B cell (primary cell): ENCODE results near the gene USP34. TPM values are rescaled to one million over a fixed set of nuclear protein-coding genes. Genes with fewer than 3 reads are reported as not detected.

Experiments
- ATAC-seq: fragments of 200-7000 bp; cut with Tn5 transposase; one replicate; pipeline ENCODE4 v1.10.0; 2021; ENCODE audit warnings: low read depth, mild to moderate bottlenecking, moderate number of reproducible peaks, moderate library complexity
- CTCF ChIA-PET: fragments of 350-600 bp; sonication (Branson Sonifier 250); formaldehyde crosslinking; loops from one replicate; lab custom pipeline; 2021; ENCODE audit warnings: antibody characterized with exemption, inconsistent platforms; lab: Charles Lee
- POLR2A ChIA-PET: fragments of 350-600 bp; sonication (Branson Sonifier 250); formaldehyde crosslinking; loops from one replicate; lab custom pipeline; 2021; ENCODE audit warnings: antibody characterized with exemption; lab: Charles Lee
- DNase-seq: peaks from one replicate; pipeline ENCODE4 v3.0.0; 2013
- H2AFZ ChIP-seq: 2 replicates; pipeline ENCODE4 v1.6.1; 2012; ENCODE audit warnings: mild to moderate bottlenecking, low read depth, low read length; ENCODE audit not compliant: insufficient read depth, poor library complexity, severe bottlenecking
- H3K27ac ChIP-seq, 2 donors: 1 replicate in 1 of 2; 2 replicates in 1 of 2; pipeline ENCODE4 v1.5.1; 2012 to 2013; ENCODE audit warnings: low read length in 2 of 2, mild to moderate bottlenecking in 2 of 2, moderate library complexity in 1 of 2
- H3K27me3 ChIP-seq, 4 experiments: fragments of 200-600 bp in 1 of 4; sonication (generic) in 1 of 4; replicated peaks in 1 of 4; 1 replicate in 2 of 4; 2 replicates in 2 of 4; pipeline versions ENCODE4 v1.6.1 to v1.7.0; 2013 to 2016; ENCODE audit warnings: low read length in 3 of 4, mild to moderate bottlenecking in 2 of 4, mixed read lengths in 1 of 4, moderate library complexity in 1 of 4; ENCODE audit not compliant: insufficient read depth in 4 of 4, control insufficient read depth in 3 of 4; ENCODE audit errors: control extremely low read depth in 1 of 4
- H3K36me3 ChIP-seq, 2 experiments: replicated peaks in 1 of 2; 1 replicate in 1 of 2; 2 replicates in 1 of 2; pipeline versions ENCODE4 v1.6.1 to v1.7.1; 2013; ENCODE audit warnings: low read length in 1 of 2; ENCODE audit not compliant: insufficient read depth in 2 of 2, control insufficient read depth in 1 of 2; ENCODE audit errors: control extremely low read depth in 1 of 2, extremely low read depth in 1 of 2
- H3K4me1 ChIP-seq, 2 donors: fragments of 200-600 bp in 1 of 2; sonication (generic) in 1 of 2; 1 replicate in 1 of 2; 2 replicates in 1 of 2; pipeline versions ENCODE4 v1.5.1 to v1.6.1; 2013 to 2017; ENCODE audit warnings: low read length in 2 of 2; ENCODE audit not compliant: control insufficient read depth in 2 of 2, insufficient read depth in 2 of 2
- H3K4me2 ChIP-seq: replicated peaks from 2 replicates; pipeline ENCODE3; 2012; ENCODE audit warnings: mild to moderate bottlenecking, low read depth, low read length; ENCODE audit not compliant: poor library complexity, severe bottlenecking
- H3K4me3 ChIP-seq, 5 experiments: fragments of 200-600 bp in 1 of 5; sonication (generic) in 1 of 5; 1 replicate in 3 of 5; 2 replicates in 2 of 5; pipeline versions ENCODE4 v1.5.1 to v1.7.0; 2011 to 2016; ENCODE audit warnings: low read length in 4 of 5, mild to moderate bottlenecking in 4 of 5, low read depth in 2 of 5, control low read depth in 1 of 5, moderate library complexity in 1 of 5; ENCODE audit not compliant: insufficient read depth in 1 of 5; ENCODE audit errors: control extremely low read depth in 1 of 5, extremely low read depth in 1 of 5
- H3K79me2 ChIP-seq: fragments of 200-600 bp; sonication (generic); one replicate; pipeline ENCODE4 v1.6.0; 2016; ENCODE audit warnings: low read length; ENCODE audit not compliant: control insufficient read depth, insufficient read depth
- H3K9ac ChIP-seq: fragments of 200-600 bp; sonication (generic); 2 replicates; pipeline ENCODE4 v1.6.1; 2017; ENCODE audit warnings: mild to moderate bottlenecking, low read length, moderate library complexity
- H3K9me3 ChIP-seq, 3 donors: one replicate each; pipeline versions ENCODE4 v1.6.1 to v1.7.1; 2013; ENCODE audit warnings: low read length in 2 of 3; ENCODE audit not compliant: control insufficient read depth in 2 of 3, insufficient read depth in 1 of 3; ENCODE audit errors: control extremely low read depth in 1 of 3
- H4K20me1 ChIP-seq: 2 replicates; pipeline ENCODE4 v1.6.0; 2012; ENCODE audit warnings: mild to moderate bottlenecking, low read length; ENCODE audit not compliant: insufficient read depth, control insufficient read depth, poor library complexity, severe bottlenecking
- H3K27ac Mint-ChIP-seq: one replicate; pipeline ENCODE4 v1.8.0; 2021; ENCODE audit warnings: mixed read lengths
- H3K27me3 Mint-ChIP-seq: one replicate; pipeline ENCODE4 v1.8.0; 2021; ENCODE audit warnings: mixed read lengths
- H3K4me1 Mint-ChIP-seq: one replicate; pipeline ENCODE4 v1.8.0; 2021; ENCODE audit warnings: mixed read lengths
- H3K4me3 Mint-ChIP-seq: one replicate; pipeline ENCODE4 v1.8.0; 2021; ENCODE audit warnings: mixed read lengths
- H3K9me3 Mint-ChIP-seq: one replicate; pipeline ENCODE4 v1.8.0; 2022; ENCODE audit warnings: mixed read lengths; ENCODE audit not compliant: insufficient read depth
- CTCF ChIP-seq: fragments of 200-600 bp; IDR thresholded peaks from one replicate; pipeline ENCODE4 v1.8.0; 2022; ENCODE audit warnings: antibody characterized with exemption, mild to moderate bottlenecking
- EZH2 ChIP-seq: IDR thresholded peaks from 2 replicates; pipeline ENCODE4 v1.6.1; 2012; ENCODE audit warnings: borderline replicate concordance, low read depth, mild to moderate bottlenecking, moderate library complexity, low read length; ENCODE audit not compliant: insufficient read depth, poor library complexity, severe bottlenecking
- WGBS: methylation state at CpG from one replicate; pipeline ENCODE4 v1.1.5; 2013; ENCODE audit warnings: missing lambda C conversion rate; ENCODE audit not compliant: insufficient coverage; 5-methylcytosine and 5-hydroxymethylcytosine counted together
- intact Hi-C: fragments of 100-400 bp; cut with micrococcal nuclease; formaldehyde crosslinking; loops from one replicate; pipeline ENCODE4 v1.10.0; 2022
- polyA plus RNA-seq: library from polyadenylated mRNA; depleted of rRNA; stranded (reverse); fragments of >200 nt; gene quantifications from 2 replicates; pipeline ENCODE4 v1.2.3, GENCODE V29; 2012
- total RNA-seq, 2 donors: library from RNA; stranded (reverse); fragments of 120-200 nt in 1 of 2; gene quantifications; 1 replicate in 1 of 2; 2 replicates in 1 of 2; pipeline versions ENCODE4 v1.2.3 to v1.2.4, GENCODE V29; 2013 to 2022

The USP34 gene
- total and polyA plus RNA-seq, 2 donors (not counting 1 experiment from before 2014, with no cell fraction given): 70.3 to 311 TPM

GRCh38 chr2:61193670-61194561 is 277.0 kb downstream of the USP34 start:
- no peaks in the 10 kb centered on the region for H3K9me3 Mint-ChIP-seq
- H3K36me3 ChIP-seq: peaks cover 11 to 26% of the 10 kb centered on the region in 2 experiments
- H3K4me3 Mint-ChIP-seq: no peak overlapping the region
- intact Hi-C loops: no loop called here
- no peak for ATAC-seq
- ChIA-PET CTCF (interaction anchor here (0.7 to 1.2 kb wide), 2 partner anchors 13 to 337 kb away, joined by 3 read pairs; no protein-coding TSS in a partner anchor), POLR2A (interaction anchor here (0.6 kb wide), 1 partner anchor 27 kb away, joined by 3 read pairs; no protein-coding TSS in a partner anchor)
- H3K4me3 ChIP-seq: no peak overlapping the region
- no peaks in the 10 kb centered on the region for H4K20me1 ChIP-seq
- no peak overlapping the region for H3K9ac ChIP-seq
- WGBS: 88% methylated on average over 2 of the region's 4 CpGs
- H3K4me1 Mint-ChIP-seq: peaks cover 13% of the 10 kb centered on the region
- H3K4me1 ChIP-seq: peaks cover 5 to 12% of the 10 kb centered on the region in 2 donors
- H3K9me3 ChIP-seq: no peaks in the 10 kb centered on the region
- H3K27me3 ChIP-seq: no peaks in the 10 kb centered on the region
- H3K79me2 ChIP-seq: no peaks in the 10 kb centered on the region
- peak overlapping the region; percentile 39 for H3K27ac Mint-ChIP-seq
- no peak overlapping the region for H2AFZ ChIP-seq
- peak overlapping the region; percentile 31 to 74 for H3K27ac ChIP-seq
- no peak for TF ChIP-seq EZH2
- TF ChIP-seq CTCF: no peak
- peak overlapping the region; percentile 17 for H3K4me2 ChIP-seq
- H3K27me3 Mint-ChIP-seq: no peaks in the 10 kb centered on the region
- peak; percentile 27 for DNase-seq

- no peaks in the 10 kb centered on the region for H3K9me3 Mint-ChIP-seq
- H3K27me3 Mint-ChIP-seq: no peaks in the 10 kb centered on the region
- ATAC-seq (no peak), DNase-seq (no peak)
- no peak overlapping the region for H3K27ac ChIP-seq
- H3K27me3 ChIP-seq: no peaks in the 10 kb centered on the region
- H3K36me3 ChIP-seq: peaks cover 28 to 82% of the 10 kb centered on the region in 2 experiments
- H2AFZ ChIP-seq: no peak overlapping the region
- H3K9ac ChIP-seq: no peak overlapping the region
- intact Hi-C loops: no loop called here
- H3K4me1 ChIP-seq: no peaks in the 10 kb centered on the region
- no peak overlapping the region for H3K4me2 ChIP-seq
- H3K27ac Mint-ChIP-seq: peak overlapping the region; percentile 32
- H4K20me1 ChIP-seq: peaks cover 13% of the 10 kb centered on the region
- POLR2A ChIA-PET: no interaction called here
- TF ChIP-seq CTCF: no peak
- TF ChIP-seq EZH2: no peak
- no peaks in the 10 kb centered on the region for H3K9me3 ChIP-seq
- WGBS: no CpG with 5 or more reads among the region's 4 CpGs
- peaks cover 7% of the 10 kb centered on the region for H3K79me2 ChIP-seq
- no peak overlapping the region for H3K4me3 ChIP-seq
- peaks cover 12% of the 10 kb centered on the region for H3K4me1 Mint-ChIP-seq
- CTCF ChIA-PET: no interaction called here
- H3K4me3 Mint-ChIP-seq: no peak overlapping the region
Observed at GRCh38 chr2:61187085-61187484, 283.8 kb downstream of the USP34 start.
